Adrenal gland (tissue), 19 donors: ENCODE results near the gene CKAP5. TPM values are rescaled to one million over a fixed set of nuclear protein-coding genes. Genes with fewer than 3 reads are reported as not detected.
A peak's percentile ranks its signal among the peaks of the same experiment; 100 is the strongest.

Source experiments
- DNase-seq, 7 donors: peaks; one replicate each; pipeline ENCODE4 v3.0.0-alpha.2; 2019 to 2020
- H3K27ac ChIP-seq, 5 donors: fragments of 200-600 bp; sonication (generic) in 4 of 5; 1 replicate in 3 of 5; 2 replicates in 2 of 5; pipeline versions ENCODE4 v1.5.1 to v1.8.0; 2016 to 2020; ENCODE audit warnings: mild to moderate bottlenecking in 1 of 5
- H3K27me3 ChIP-seq: fragments of 200-600 bp; 2 replicates; pipeline ENCODE4 v1.8.0; 2021
- H3K36me3 ChIP-seq, 2 donors: fragments of 200-600 bp; replicated peaks in 1 of 2; 1 replicate in 1 of 2; 2 replicates in 1 of 2; pipeline versions ENCODE4 v1.5.1 to v1.8.0; 2018 to 2022
- H3K4me1 ChIP-seq, 2 donors: fragments of 200-600 bp; replicated peaks in 1 of 2; 1 replicate in 1 of 2; 2 replicates in 1 of 2; pipeline versions ENCODE4 v1.5.1 to v1.8.0; 2018 to 2021
- H3K4me3 ChIP-seq, 4 donors: fragments of 200-600 bp; sonication (generic) in 3 of 4; one replicate each; pipeline ENCODE4 v1.5.1; 2016 to 2018
- H3K9me3 ChIP-seq, 3 donors: fragments of 200-600 bp; sonication (generic) in 1 of 3; replicated peaks in 1 of 3; 1 replicate in 2 of 3; 2 replicates in 1 of 3; pipeline versions ENCODE4 v1.5.1 to v1.8.0; 2016 to 2021
- POLR2A ChIP-seq, 2 donors: fragments of 450-650 bp; IDR thresholded peaks; one replicate each; pipeline ENCODE4 v1.6.1; 2017; ENCODE audit warnings: antibody characterized with exemption in 2 of 2, mild to moderate bottlenecking in 2 of 2, moderate library complexity in 1 of 2
- WGBS, 4 donors: extraction: QIAGEN DNeasy Blood & Tissue Kit in 2 of 4; methylation state at CpG; one replicate each; pipeline versions ENCODE4 v1.1.5 to v1.1.7; 2013 to 2017; 5-methylcytosine and 5-hydroxymethylcytosine counted together
- intact Hi-C, 2 donors: fragments of 100-400 bp; cut with DNase I; formaldehyde crosslinking; loops; one replicate each; pipeline versions ENCODE4 v1.14.1 to v1.15.0; 2022 to 2023
- long read RNA-seq, 10 donors: library from polyadenylated mRNA in 3 of 10; unstranded in 2 of 10; stranded (forward) in 1 of 10; transcript quantifications; one replicate each; pipeline ENCODE4 v2.0.0 and lab custom pipeline, GENCODE V29; 2021 to 2026
- polyA plus RNA-seq, 3 donors: library from polyadenylated mRNA; stranded (reverse); fragments of 200-250 nt in 2 of 3; fragments of 350-450 nt in 1 of 3; fragmentation: Illumina TruSeq in 1 of 3; extraction: RNeasy Lipid Tissue Mini Kit (QIAGEN cat#74804) in 1 of 3; gene quantifications; one replicate each; pipeline ENCODE4 v1.2.3, GENCODE V29; 2013 to 2014
- total RNA-seq, 9 donors: library from RNA; depleted of rRNA in 4 of 9; stranded (reverse); fragments of >200 nt in 4 of 9; fragments of 120-200 nt in 1 of 9; fragmentation: NEBNext Ultra II Directional in 1 of 9; extraction: Animal tissue kit (Norgen Biotek cat#: 25700) in 1 of 9; gene quantifications; one replicate each; pipeline versions ENCODE4 v1.1.0 to v1.2.4, GENCODE V29; 2013 to 2023
- TF ChIP-seq, protein P1 (sequence below), 6 experiments: fragments of 450-650 bp in 4 of 6; fragments of 200-600 bp in 2 of 6; sonication (generic) in 1 of 6; IDR thresholded peaks; 1 replicate in 5 of 6; 2 replicates in 1 of 6; pipeline versions ENCODE4 v1.5.1 to v1.8.0; 2016 to 2021; ENCODE audit warnings: antibody characterized with exemption in 6 of 6, mild to moderate bottlenecking in 2 of 6, moderate library complexity in 1 of 6
- donor health status: healthy with polysubstance abuse.
- donor health status: Bipolar disorder and iron deficiency.
- donor health status: DM: yes; HTN: yes; CAD: no.
- donor health status: DM: no; HTN: no; CAD: no.
- donor health status: DM: no; HTN: no; CAD: no.
- donor health status: DM: yes; HTN: yes; CAD: no.

The CKAP5 gene
- 100 to 1,000 TPM in 5 of 9 donors, 10 to 100 TPM in 4; 71.4 to 174 (median 102) TPM for total RNA-seq
- 10 to 100 TPM; 18.0 to 99.7 (median 18.2) TPM for polyA plus RNA-seq
- long read RNA-seq, donor 1, partial matches to known transcripts = 14 of 17 reads
- long read RNA-seq, donor 1, other reads (novel, unspliced or antisense) = 0 of 17 reads
- long read RNA-seq, donor 2, partial matches to known transcripts = 18 of 20 reads
- long read RNA-seq, donor 2, other reads (novel, unspliced or antisense) = 0 of 20 reads
- long read RNA-seq, donor 3 = 0 reads
- long read RNA-seq, donor 4, partial matches to known transcripts = 11 of 15 reads
- long read RNA-seq, donor 4, other reads (novel, unspliced or antisense) = 4 of 15 reads
- long read RNA-seq, donor 5, full-length matches to known transcripts = 9 of 32 reads
- long read RNA-seq, donor 5, partial matches to known transcripts = 15 of 32 reads
- long read RNA-seq, donor 5, other reads (novel, unspliced or antisense) = 8 of 32 reads
- long read RNA-seq, donor 6, partial matches to known transcripts = 18 of 20 reads
- long read RNA-seq, donor 6, other reads (novel, unspliced or antisense) = 2 of 20 reads
- long read RNA-seq, donor 7, partial matches to known transcripts = 5 of 5 reads
- long read RNA-seq, donor 7, other reads (novel, unspliced or antisense) = 0 of 5 reads
- long read RNA-seq, donor 8, full-length matches to known transcripts = 1 of 12 reads
- long read RNA-seq, donor 8, partial matches to known transcripts = 11 of 12 reads
- long read RNA-seq, donor 8, other reads (novel, unspliced or antisense) = 0 of 12 reads
- long read RNA-seq, donor 9, full-length matches to known transcripts = 5 of 5 reads
- long read RNA-seq, donor 9, partial matches to known transcripts = 0 of 5 reads
- long read RNA-seq, donor 9, other reads (novel, unspliced or antisense) = 0 of 5 reads
- long read RNA-seq, donor 10, partial matches to known transcripts = 9 of 9 reads
- long read RNA-seq, donor 10, other reads (novel, unspliced or antisense) = 0 of 9 reads

DNA sequence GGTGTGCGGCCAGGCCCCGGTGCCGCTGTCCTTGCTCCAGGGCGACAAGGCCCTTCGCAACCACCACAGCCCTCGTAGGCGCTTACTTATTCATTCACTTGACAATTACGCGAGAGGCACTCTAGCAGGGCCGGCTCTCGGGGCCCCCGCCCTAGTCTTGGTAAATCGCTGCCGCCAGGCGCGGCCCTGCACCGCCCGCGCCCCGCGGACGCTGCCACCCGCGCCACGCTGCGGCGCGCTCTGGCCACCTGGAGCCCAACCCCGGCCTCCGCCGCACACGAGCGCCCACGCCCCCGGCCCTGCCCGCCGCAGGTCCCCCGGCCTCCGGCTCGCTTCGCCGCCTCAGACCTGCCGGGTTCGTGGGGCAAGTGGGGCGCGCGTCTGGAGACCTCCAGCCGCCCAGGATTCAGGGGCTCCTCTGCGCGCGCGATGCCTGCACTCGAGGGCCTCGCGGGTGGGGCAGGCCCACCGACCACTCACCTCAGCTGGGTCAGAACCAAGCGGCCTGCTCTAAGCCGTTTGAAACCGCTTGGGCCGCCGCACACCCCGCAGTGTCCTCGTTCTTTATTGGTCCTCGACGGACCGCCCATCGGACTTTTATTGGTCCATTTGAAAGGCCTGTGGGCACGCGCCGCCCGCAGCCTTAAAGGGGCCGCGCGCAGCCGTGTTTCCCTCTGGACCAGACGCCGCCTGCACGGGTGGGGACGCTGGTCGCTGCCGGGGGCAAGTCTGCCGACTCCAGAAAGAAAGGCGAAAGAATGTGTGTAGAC is at the start of gene CKAP5:
TSS of gene CKAP5 (minus strand) at position 541 of the 770 bp plus-strand sequence. CDS start 25,049 bp downstream, outside the sequence.
- peak; percentile 91 to 98 (median 94) for DNase-seq

DNA sequence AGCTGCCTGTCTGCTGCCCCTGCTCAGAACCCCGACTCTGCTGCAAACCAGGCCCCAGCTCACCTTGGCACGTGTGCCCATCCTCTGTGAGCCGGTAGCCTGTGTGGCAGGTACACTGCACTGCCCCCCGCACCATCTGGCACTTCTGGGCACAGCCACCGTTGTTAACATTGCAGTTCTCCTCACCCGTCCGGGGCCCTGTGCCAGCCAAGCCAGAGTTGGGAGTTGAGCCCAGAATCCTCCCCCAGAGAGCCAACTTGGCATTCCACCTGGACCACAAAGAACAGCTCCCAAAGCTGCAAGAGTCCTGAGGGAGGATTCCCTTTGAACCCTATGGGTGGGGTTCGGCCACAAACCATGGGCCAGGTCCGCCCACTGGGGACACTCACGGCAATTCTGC is 49.7 kb upstream of the CKAP5 start:
- Histone ChIP-seq H3K27ac (no peak overlapping the region), H3K36me3 (no peaks in the 10 kb centered on the region), H3K9me3 (no peaks in the 10 kb centered on the region), H3K4me1 (no peaks in the 10 kb centered on the region), H3K27me3 (no peaks in the 10 kb centered on the region), H3K4me3 (no peak overlapping the region)
- peak in 3 of 7 donors; percentile 17 to 41 (median 37) for DNase-seq
- intact Hi-C loops = loop anchor here in 1 of 2 donors (10.0 kb wide), 1 partner anchor 449 kb away; no protein-coding TSS in a partner anchor
- 77 to 96% (median 84%) methylated on average over 7 to 10 of the region's 10 CpGs for WGBS, 4 donors
- TF ChIP-seq POLR2A (IDR thresholded peaks at IDR 0.05) = no peak
- TF ChIP-seq, protein P1, sequence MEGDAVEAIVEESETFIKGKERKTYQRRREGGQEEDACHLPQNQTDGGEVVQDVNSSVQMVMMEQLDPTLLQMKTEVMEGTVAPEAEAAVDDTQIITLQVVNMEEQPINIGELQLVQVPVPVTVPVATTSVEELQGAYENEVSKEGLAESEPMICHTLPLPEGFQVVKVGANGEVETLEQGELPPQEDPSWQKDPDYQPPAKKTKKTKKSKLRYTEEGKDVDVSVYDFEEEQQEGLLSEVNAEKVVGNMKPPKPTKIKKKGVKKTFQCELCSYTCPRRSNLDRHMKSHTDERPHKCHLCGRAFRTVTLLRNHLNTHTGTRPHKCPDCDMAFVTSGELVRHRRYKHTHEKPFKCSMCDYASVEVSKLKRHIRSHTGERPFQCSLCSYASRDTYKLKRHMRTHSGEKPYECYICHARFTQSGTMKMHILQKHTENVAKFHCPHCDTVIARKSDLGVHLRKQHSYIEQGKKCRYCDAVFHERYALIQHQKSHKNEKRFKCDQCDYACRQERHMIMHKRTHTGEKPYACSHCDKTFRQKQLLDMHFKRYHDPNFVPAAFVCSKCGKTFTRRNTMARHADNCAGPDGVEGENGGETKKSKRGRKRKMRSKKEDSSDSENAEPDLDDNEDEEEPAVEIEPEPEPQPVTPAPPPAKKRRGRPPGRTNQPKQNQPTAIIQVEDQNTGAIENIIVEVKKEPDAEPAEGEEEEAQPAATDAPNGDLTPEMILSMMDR (IDR thresholded peaks at IDR 0.05) = no peak

More for the DNA sequence above, at the start of gene CKAP5:
- intact Hi-C loops = no loop called here
- Histone ChIP-seq H3K27ac (peak within 1 kb of the TSS in 4 of 5 donors; percentile 61 to 96 (median 84)), H3K27me3 (no peaks in the 10 kb centered on the region), H3K4me1 (peaks cover 10 to 19% of the 10 kb centered on the region in 2 donors), H3K36me3 (no peaks in the 10 kb centered on the region), H3K9me3 (no peaks in the 10 kb centered on the region), H3K4me3 (peak within 1 kb of the TSS; percentile 56 to 100 (median 70))
- WGBS, 4 donors = 0 to 1% (median 0%) methylated on average over 19 to 82 of the region's 83 CpGs
- peak; percentile 55 to 64 for TF ChIP-seq POLR2A (IDR thresholded peaks at IDR 0.05)
- TF ChIP-seq, protein P1 (IDR thresholded peaks at IDR 0.05) = no peak

DNA sequence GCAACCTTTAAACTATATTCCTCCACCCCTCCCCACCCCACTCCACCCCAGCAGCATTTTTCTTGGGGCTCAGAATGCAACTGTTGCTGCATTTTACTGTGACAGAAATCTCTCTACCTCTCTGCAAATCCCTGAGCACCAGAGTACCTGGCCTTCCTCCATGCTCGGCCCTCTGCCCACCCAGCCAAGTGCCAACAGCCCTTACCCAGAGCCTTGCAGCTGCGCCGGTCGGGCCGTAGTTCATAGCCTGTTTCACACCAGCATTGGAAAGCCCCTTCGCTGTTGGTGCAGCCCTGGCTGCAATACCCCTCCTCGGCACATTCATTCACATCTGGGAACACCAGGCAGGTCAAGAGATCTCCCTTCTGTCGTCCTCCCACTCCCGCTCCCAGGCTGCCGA is 48.9 kb upstream of the CKAP5 start:
- Histone ChIP-seq H3K9me3 (no peaks in the 10 kb centered on the region), H3K27ac (no peak overlapping the region), H3K4me3 (no peak overlapping the region), H3K27me3 (no peaks in the 10 kb centered on the region), H3K4me1 (no peaks in the 10 kb centered on the region), H3K36me3 (no peaks in the 10 kb centered on the region)
- intact Hi-C loops = loop anchor here in 1 of 2 donors (10.0 kb wide), 1 partner anchor 450 kb away; no protein-coding TSS in a partner anchor
- WGBS, 4 donors = 93 to 97% (median 94%) methylated on average over 10 of the region's 10 CpGs
- TF ChIP-seq, protein P1 (IDR thresholded peaks at IDR 0.05) = no peak
- no peak for TF ChIP-seq POLR2A (IDR thresholded peaks at IDR 0.05)
- no peak for DNase-seq
